K562 (cell line): Measurements from ENCODE around the gene ARHGAP35. TPM values are rescaled to one million over a fixed set of nuclear protein-coding genes. Genes with fewer than 3 reads are reported as not detected.

Experiments used
- CSDE1 ChIP-seq, 2 experiments: fragments of 450-650 bp; IDR thresholded peaks; 2 replicates each; pipeline ENCODE4 v1.6.1; 2016; ENCODE audit warnings: mild to moderate bottlenecking in 1 of 2
- GABPA ChIP-seq: fragments of 200-800 bp; sonication (Bioruptor generic); conservative IDR thresholded peaks from 2 replicates; pipeline ENCODE4 v1.6.1; 2016; ENCODE audit warnings: low read depth, missing genetic modification characterization, missing compliant biosample characterization
- GTF2A2 ChIP-seq: IDR thresholded peaks from 2 replicates; pipeline ENCODE4 v1.6.1; 2016; ENCODE audit warnings: mild to moderate bottlenecking, missing genetic modification characterization, missing compliant biosample characterization
- KLF6 ChIP-seq: fragments of 250-450 bp; sonication (Bioruptor Pico); IDR thresholded peaks from 2 replicates; pipeline ENCODE4 v1.4.0; 2020; ENCODE audit warnings: mild to moderate bottlenecking, moderate library complexity, borderline replicate concordance
- PHB2 ChIP-seq: fragments of 450-650 bp; IDR thresholded peaks from 2 replicates; pipeline ENCODE4 v1.6.1; 2017; ENCODE audit warnings: low read depth
- PML ChIP-seq: IDR thresholded peaks from 2 replicates; pipeline ENCODE4 v1.6.1; 2012; ENCODE audit warnings: low read length, inconsistent platforms
- SIN3A ChIP-seq, 2 experiments: fragments of 150-350 bp in 1 of 2; IDR thresholded peaks; 2 replicates each; pipeline ENCODE4 v1.6.1; 2011 to 2016; ENCODE audit warnings: borderline replicate concordance in 2 of 2, low read depth in 2 of 2, low read length in 2 of 2, mild to moderate bottlenecking in 2 of 2, moderate library complexity in 2 of 2; ENCODE audit not compliant: control insufficient read depth in 1 of 2
- TFAM ChIP-seq: fragments of 250-450 bp; sonication (Bioruptor Pico); conservative IDR thresholded peaks from 2 replicates; pipeline ENCODE4 v1.5.0; 2021; ENCODE audit warnings: mild to moderate bottlenecking, moderate library complexity
- ZNF263 ChIP-seq: sonication (generic); formaldehyde crosslinking; IDR thresholded peaks from 2 replicates; pipeline ENCODE4 v1.8.0; 2022; ENCODE audit warnings: mild to moderate bottlenecking, missing genetic modification reagents, borderline replicate concordance
- ZNF589 ChIP-seq: fragments of 200-800 bp; sonication (Bioruptor generic); IDR thresholded peaks from 2 replicates; pipeline ENCODE4 v1.6.1; 2016; ENCODE audit warnings: low read depth, missing genetic modification characterization, missing compliant biosample characterization
- polyA plus RNA-seq, 8 experiments: library from polyadenylated mRNA; depleted of rRNA in 4 of 8; stranded (reverse) in 5 of 8; unstranded in 3 of 8; fragments of >200 nt; fragmentation: Nextera tagmentation in 2 of 8; fragmentation: Illumina TruSeq in 1 of 8; extraction: Ambion mirVana in 2 of 8; extraction: Trizol in 1 of 8; gene quantifications; 2 replicates each; pipeline versions ENCODE4 v1.2.1 to v1.2.3, GENCODE V29; 2011 to 2014; ENCODE audit warnings: inconsistent platforms in 1 of 8, missing spikeins in 1 of 8
- total RNA-seq, 7 experiments: library from RNA; depleted of rRNA in 6 of 7; stranded (reverse); fragments of >200 nt in 6 of 7; fragmentation: Illumina TruSeq in 2 of 7; extraction: Trizol in 2 of 7; gene quantifications; 2 replicates each; pipeline versions ENCODE4 v1.2.1 to v1.2.3, GENCODE V29; 2011 to 2021; ENCODE audit warnings: low replicate concordance in 1 of 7
- TF ChIP-seq, protein P1 (sequence below): IDR thresholded peaks from 2 replicates; pipeline ENCODE4 v1.6.1; 2011; ENCODE audit warnings: borderline replicate concordance, low read depth, mild to moderate bottlenecking, moderate library complexity, low read length; ENCODE audit not compliant: insufficient read depth, poor library complexity, severe bottlenecking

The ARHGAP35 gene
- total and polyA plus RNA-seq, 9 of the 15 experiments (the other 6 are each of a cell fraction or from before 2014, with no cell fraction given), result 0.27 to 26.4 (median 10.2) TPM

DNA sequence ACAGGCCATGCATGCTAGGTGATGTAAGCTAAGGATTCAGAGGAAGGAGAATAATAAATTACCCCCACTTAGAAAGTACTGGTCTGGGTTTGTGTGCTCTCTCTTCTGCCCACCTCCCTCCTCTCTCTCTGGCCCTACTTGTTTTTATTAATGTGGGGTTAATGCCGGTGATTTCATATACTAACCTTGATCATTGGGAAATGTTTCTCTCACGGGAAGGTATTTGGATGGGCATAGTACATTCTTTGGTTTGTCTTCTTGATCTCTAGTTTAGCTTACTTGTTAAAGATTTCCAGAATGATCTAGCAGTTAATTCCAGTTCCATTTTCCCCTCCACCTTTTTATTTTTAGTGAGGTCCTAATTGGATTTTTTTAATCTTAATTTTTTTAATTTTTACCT, 24.6 kb downstream of the ARHGAP35 start (continued):
- TF ChIP-seq KLF6 (CRISPR knock-in tag), result no peak
- TF ChIP-seq PML, result no peak
- TF ChIP-seq GABPA (tag), result no peak
- no peak for TF ChIP-seq PHB2
- TF ChIP-seq SIN3A (IDR thresholded peaks at IDR 0.05; ENCODE audit: borderline replicate concordance in 2 of 2, control insufficient read depth in 1 of 2, low read depth in 2 of 2, low read length in 2 of 2), result no peak
- TF ChIP-seq CSDE1 (IDR thresholded peaks at IDR 0.05), result no peak
- TF ChIP-seq ZNF263 (CRISPR knock-in tag), result no peak
- TF ChIP-seq, protein P1, sequence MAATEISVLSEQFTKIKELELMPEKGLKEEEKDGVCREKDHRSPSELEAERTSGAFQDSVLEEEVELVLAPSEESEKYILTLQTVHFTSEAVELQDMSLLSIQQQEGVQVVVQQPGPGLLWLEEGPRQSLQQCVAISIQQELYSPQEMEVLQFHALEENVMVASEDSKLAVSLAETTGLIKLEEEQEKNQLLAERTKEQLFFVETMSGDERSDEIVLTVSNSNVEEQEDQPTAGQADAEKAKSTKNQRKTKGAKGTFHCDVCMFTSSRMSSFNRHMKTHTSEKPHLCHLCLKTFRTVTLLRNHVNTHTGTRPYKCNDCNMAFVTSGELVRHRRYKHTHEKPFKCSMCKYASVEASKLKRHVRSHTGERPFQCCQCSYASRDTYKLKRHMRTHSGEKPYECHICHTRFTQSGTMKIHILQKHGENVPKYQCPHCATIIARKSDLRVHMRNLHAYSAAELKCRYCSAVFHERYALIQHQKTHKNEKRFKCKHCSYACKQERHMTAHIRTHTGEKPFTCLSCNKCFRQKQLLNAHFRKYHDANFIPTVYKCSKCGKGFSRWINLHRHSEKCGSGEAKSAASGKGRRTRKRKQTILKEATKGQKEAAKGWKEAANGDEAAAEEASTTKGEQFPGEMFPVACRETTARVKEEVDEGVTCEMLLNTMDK, result no peak
- no peak for TF ChIP-seq GTF2A2 (tag)
- TF ChIP-seq TFAM (CRISPR knock-in tag), result no peak
- no peak for TF ChIP-seq ZNF589 (CRISPR knock-in tag)
